GM12878 (cell line): ENCODE data around the gene CSF3R. TPM values are rescaled to one million over a fixed set of nuclear protein-coding genes. Genes with fewer than 3 reads are reported as not detected.

Experiments used
- ATAC-seq: fragments of 200-7000 bp; cut with Tn5 transposase; 3 replicates; pipeline ENCODE4 v1.9.1; 2020; ENCODE audit warnings: mild to moderate bottlenecking, moderate library complexity
- BruUV-seq: library from RNA; stranded (reverse); fragments of 400-500 nt; replicated peaks from 2 replicates; lab custom pipeline; 2021; lab: Mats Ljungman, UMichigan
- CTCF ChIA-PET: fragments of 300-600 bp; sonication (Branson Sonifier 250); formaldehyde crosslinking; extraction: SDS; loops from one replicate; lab custom pipeline; 2021; ENCODE audit warnings: inconsistent platforms; lab: Yijun Ruan, JAX
- POLR2A ChIA-PET: fragments of 350-600 bp; formaldehyde crosslinking; extraction: SDS; loops from one replicate; lab custom pipeline; 2021; ENCODE audit warnings: inconsistent platforms; lab: Charles Lee
- RAD21 ChIA-PET: fragments of 300-600 bp; sonication (Branson Sonifier 250); formaldehyde crosslinking; loops from one replicate; lab custom pipeline; 2023; ENCODE audit warnings: antibody characterized with exemption; ENCODE audit not compliant: unreplicated experiment; lab: Charles Lee
- SMC1A ChIA-PET: fragments of 300-600 bp; sonication (Branson Sonifier 250); formaldehyde crosslinking; loops from one replicate; lab custom pipeline; 2023; ENCODE audit not compliant: unreplicated experiment, uncharacterized antibody; lab: Charles Lee
- DNase-seq: peaks from one replicate; pipeline ENCODE4 v3.0.0-alpha.2; 2011; ENCODE audit warnings: low read depth, low spot score
- FAIRE-seq: peaks from 3 replicates; lab custom pipeline; 2011; peaks lifted over from hg19 to GRCh38; lab: Jason Lieb, UNC
- H2AFZ ChIP-seq: 2 replicates; pipeline ENCODE4 v1.6.0; 2011; ENCODE audit warnings: low read depth, low read length, control low read depth; ENCODE audit not compliant: control insufficient read depth
- H3K27ac ChIP-seq: 2 replicates; pipeline ENCODE4 v1.5.1; 2011; ENCODE audit warnings: control low read depth; ENCODE audit not compliant: control insufficient read depth, insufficient read depth
- H3K27me3 ChIP-seq, 2 experiments: replicated peaks in 1 of 2; 2 replicates each; pipeline versions ENCODE4 v1.6.0 to v1.6.1; 2011; ENCODE audit warnings: low read length in 1 of 2; ENCODE audit not compliant: control insufficient read depth in 2 of 2, insufficient read depth in 2 of 2
- H3K36me3 ChIP-seq, 2 experiments: 2 replicates each; pipeline ENCODE4 v1.5.1; 2011; ENCODE audit warnings: low read length in 1 of 2; ENCODE audit not compliant: control insufficient read depth in 2 of 2, insufficient read depth in 2 of 2
- H3K4me1 ChIP-seq: 2 replicates; pipeline ENCODE4 v1.6.1; 2011; ENCODE audit warnings: mild to moderate bottlenecking, low read length, moderate library complexity, mixed read lengths; ENCODE audit not compliant: control insufficient read depth, insufficient read depth
- H3K4me2 ChIP-seq: 2 replicates; pipeline ENCODE4 v1.6.0; 2011; ENCODE audit warnings: control low read depth; ENCODE audit not compliant: control insufficient read depth, insufficient read depth
- H3K4me3 ChIP-seq: fragments of 200-600 bp; sonication (generic); 2 replicates; pipeline ENCODE4 v1.5.1; 2016
- H3K79me2 ChIP-seq: 2 replicates; pipeline ENCODE4 v1.6.0; 2011; ENCODE audit warnings: low read length; ENCODE audit not compliant: control insufficient read depth, insufficient read depth
- H3K9ac ChIP-seq: 2 replicates; pipeline ENCODE4 v1.8.0; 2011; ENCODE audit warnings: low read length, control low read depth, mixed read lengths; ENCODE audit not compliant: control insufficient read depth, insufficient read depth
- H3K9me3 ChIP-seq: replicated peaks from 3 replicates; pipeline ENCODE4 v1.5.1; 2011; ENCODE audit warnings: mild to moderate bottlenecking, low read length; ENCODE audit not compliant: control insufficient read depth, insufficient read depth
- H4K20me1 ChIP-seq: 2 replicates; pipeline ENCODE4 v1.6.0; 2011; ENCODE audit not compliant: control insufficient read depth, insufficient read depth
- BACH1 ChIP-seq: fragments of 450-650 bp; IDR thresholded peaks from 2 replicates; pipeline ENCODE4 v1.6.1; 2017; ENCODE audit warnings: mild to moderate bottlenecking, borderline replicate concordance
- CEBPB ChIP-seq, 2 experiments: fragments of 150-350 bp in 1 of 2; IDR thresholded peaks; 2 replicates each; pipeline ENCODE4 v1.6.1; 2012 to 2014; ENCODE audit warnings: low read depth in 2 of 2, low read length in 2 of 2, borderline replicate concordance in 1 of 2, inconsistent platforms in 1 of 2
- FOXM1 ChIP-seq: IDR thresholded peaks from 2 replicates; pipeline ENCODE4 v1.6.1; 2012; ENCODE audit warnings: low read depth, mild to moderate bottlenecking, inconsistent platforms, low read length, moderate library complexity
- GATAD2B ChIP-seq: fragments of 450-650 bp; conservative IDR thresholded peaks from 2 replicates; pipeline ENCODE4 v1.6.1; 2017; ENCODE audit warnings: low read depth, mild to moderate bottlenecking, moderate library complexity
- HCFC1 ChIP-seq: fragments of 150-350 bp; IDR thresholded peaks from 2 replicates; pipeline ENCODE4 v1.6.1; 2014; ENCODE audit warnings: low read length
- LARP7 ChIP-seq: fragments of 450-650 bp; IDR thresholded peaks from 2 replicates; pipeline ENCODE4 v1.6.1; 2017; ENCODE audit warnings: mild to moderate bottlenecking
- MYB ChIP-seq: fragments of 150-350 bp; IDR thresholded peaks from 2 replicates; pipeline ENCODE4 v1.6.1; 2014; ENCODE audit warnings: mild to moderate bottlenecking, low read depth, low read length, borderline replicate concordance
- POLR2A ChIP-seq: IDR thresholded peaks from 2 replicates; pipeline ENCODE4 v1.6.1; 2011; ENCODE audit warnings: low read depth, mild to moderate bottlenecking, low read length
- SP1 ChIP-seq: IDR thresholded peaks from one replicate; pipeline ENCODE4 v1.6.1; 2011; ENCODE audit warnings: low read depth, low read length
- SREBF1 ChIP-seq: IDR thresholded peaks from 2 replicates; pipeline ENCODE4 v1.6.1; 2012; ENCODE audit warnings: mild to moderate bottlenecking, low read length
- ZZZ3 ChIP-seq: IDR thresholded peaks from 2 replicates; pipeline ENCODE4 v1.6.1; 2011; ENCODE audit warnings: low read depth; ENCODE audit not compliant: control insufficient read depth, insufficient read length
- WGBS: methylation state at CpG from one replicate; pipeline ENCODE4 v1.1.6; 2016; ENCODE audit warnings: low lambda C conversion rate; ENCODE audit not compliant: insufficient replicate concordance, insufficient coverage; ENCODE audit errors: missing lambda C conversion rate; 5-methylcytosine and 5-hydroxymethylcytosine counted together
- in situ Hi-C: fragments of 300-500 bp; cut with MboI; formaldehyde crosslinking; loops from 9 replicates; pipeline ENCODE4 v1.14.3; 2018; ENCODE audit warnings: mixed read lengths
- intact Hi-C: fragments of 100-400 bp; cut with micrococcal nuclease; formaldehyde crosslinking; loops from one replicate; pipeline ENCODE4 v1.14.2; 2022; ENCODE audit not compliant: unreplicated experiment
- polyA plus RNA-seq, 11 experiments: library from polyadenylated mRNA; depleted of rRNA in 4 of 11; unstranded in 6 of 11; stranded (reverse) in 5 of 11; fragments of >200 nt; fragmentation: Nextera tagmentation in 4 of 11; fragmentation: Illumina TruSeq in 1 of 11; extraction: Ambion mirVana in 4 of 11; extraction: Trizol in 1 of 11; gene quantifications; 1 replicate in 1 of 11; 2 replicates in 10 of 11; pipeline versions ENCODE4 v1.2.1 to v1.2.3, GENCODE V29; 2011 to 2016; ENCODE audit warnings: inconsistent platforms in 2 of 11, missing spikeins in 2 of 11, low read depth in 1 of 11
- total RNA-seq, 4 experiments: library from RNA; depleted of rRNA in 3 of 4; stranded (reverse); fragments of >200 nt in 3 of 4; fragmentation: Illumina TruSeq in 1 of 4; extraction: Trizol in 1 of 4; gene quantifications; 2 replicates each; pipeline versions ENCODE4 v1.2.1 to v1.2.3, GENCODE V29; 2013 to 2021
- TF ChIP-seq, protein P1 (sequence below): fragments of 450-650 bp; IDR thresholded peaks from 2 replicates; pipeline ENCODE4 v1.6.1; 2017; ENCODE audit warnings: mild to moderate bottlenecking, moderate library complexity
- TF ChIP-seq, protein P2 (sequence below): IDR thresholded peaks from 2 replicates; pipeline ENCODE4 v1.6.1; 2011; ENCODE audit warnings: mild to moderate bottlenecking, low read depth, low read length, moderate library complexity; ENCODE audit not compliant: insufficient replicate concordance

The CSF3R gene
- total and polyA plus RNA-seq, 10 of the 15 experiments (the other 5 are each of a cell fraction or from before 2014, with no cell fraction given): 0.13 TPM; not detected in 9

DNA sequence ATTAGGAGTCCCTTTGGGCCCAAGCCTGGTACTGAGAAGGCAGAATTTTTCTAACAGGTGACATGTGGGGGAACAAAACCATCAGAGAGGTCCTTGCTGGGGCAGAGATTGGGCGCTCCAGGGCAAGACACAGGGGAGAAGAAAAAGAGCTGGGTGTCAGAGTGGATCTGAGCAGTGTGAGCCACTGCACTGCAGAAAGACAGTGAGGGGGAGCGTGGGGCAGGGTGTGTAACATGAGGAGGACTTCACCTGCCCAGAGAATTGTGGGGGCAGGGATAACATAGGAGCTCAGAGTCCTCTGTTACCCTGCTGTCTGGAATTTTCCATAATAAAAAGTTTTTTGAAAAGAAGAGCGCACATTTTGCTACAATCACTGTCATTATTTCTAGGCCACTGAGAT is 25.5 kb upstream of the CSF3R start:
- Histone ChIP-seq H3K79me2 (no peaks in the 10 kb centered on the region), H2AFZ (no peak overlapping the region), H3K4me3 (no peak overlapping the region), H3K27me3 (peaks cover 0 to 4% of the 10 kb centered on the region in 2 experiments; a peak in 3 of 4 replicates), H4K20me1 (no peaks in the 10 kb centered on the region), H3K9me3 (no peaks in the 10 kb centered on the region; the same call in 2 of the 3 replicates), H3K9ac (no peak overlapping the region), H3K4me1 (no peaks in the 10 kb centered on the region), H3K27ac (no peak overlapping the region), H3K36me3 (no peaks in the 10 kb centered on the region), H3K4me2 (no peak overlapping the region)
- ChIA-PET POLR2A (no interaction called here), CTCF (no interaction called here), RAD21 (no interaction called here), SMC1A (no interaction called here)
- BruUV-seq: no TSS peak
- FAIRE-seq: no peak
- WGBS: 47% methylated on average over 3 of the region's 3 CpGs
- DNase-seq: no peak
- in situ Hi-C loops: no loop called here
- TF ChIP-seq BACH1 (no peak), SP1 (no peak), FOXM1 (no peak), HCFC1 (no peak)
- TF ChIP-seq, all 136 proteins: peak for 0
- intact Hi-C loops: no loop called here
- no peak for ATAC-seq

DNA sequence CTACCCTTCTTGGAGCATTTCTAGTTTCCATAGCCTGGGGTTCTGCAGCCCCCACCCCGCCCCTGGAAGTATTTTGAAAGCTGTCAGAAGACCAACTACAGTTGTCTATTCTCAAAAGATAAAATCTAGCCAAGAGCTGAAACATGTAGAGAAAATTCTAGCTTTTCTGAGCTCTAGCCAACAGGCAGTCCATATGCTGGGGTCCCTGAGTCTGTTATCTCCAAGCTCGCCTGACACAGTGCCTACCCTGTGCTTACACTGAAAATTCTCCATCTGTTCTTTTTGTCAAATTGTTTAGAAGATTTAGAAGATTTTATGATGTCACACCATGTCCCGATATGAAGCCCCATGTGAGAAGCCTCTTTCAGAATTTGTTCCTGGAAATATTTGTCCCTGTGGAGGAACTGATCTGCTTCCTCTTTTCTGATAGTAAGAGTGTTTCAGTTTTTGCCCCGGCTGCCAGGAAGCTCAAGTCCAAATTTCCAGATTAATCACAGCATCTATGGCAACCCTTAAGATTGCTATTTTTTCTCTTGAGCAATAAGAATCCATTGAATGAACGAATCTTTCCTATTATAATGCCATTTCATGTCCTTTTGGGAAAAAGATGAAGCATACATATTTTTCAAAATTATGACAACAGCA is 23.7 kb upstream of the CSF3R start:
- Histone ChIP-seq H3K9ac (no peak overlapping the region), H4K20me1 (no peaks in the 10 kb centered on the region), H3K27me3 (peaks cover 0 to 4% of the 10 kb centered on the region in 2 experiments; a peak in 1 of 4 replicates), H3K4me1 (no peaks in the 10 kb centered on the region), H2AFZ (no peak overlapping the region), H3K9me3 (no peaks in the 10 kb centered on the region; the same call in 2 of the 3 replicates), H3K36me3 (no peaks in the 10 kb centered on the region), H3K27ac (no peak overlapping the region), H3K79me2 (no peaks in the 10 kb centered on the region), H3K4me2 (no peak overlapping the region), H3K4me3 (no peak overlapping the region)
- ATAC-seq: no peak
- FAIRE-seq: no peak
- intact Hi-C loops (no loop called here), in situ Hi-C loops (no loop called here)
- ChIA-PET CTCF (interaction anchor here (0.6 to 1.7 kb wide), 2 partner anchors 10 to 30 kb away, joined by 3 to 4 read pairs; no protein-coding TSS in a partner anchor), POLR2A (no interaction called here), RAD21 (interaction anchor here (0.8 kb wide), 1 partner anchor 10 kb away, joined by 3 read pairs; no protein-coding TSS in a partner anchor), SMC1A (interaction anchor here (1.5 kb wide), 1 partner anchor 9 kb away, joined by 4 read pairs; no protein-coding TSS in a partner anchor)
- no peak for DNase-seq
- WGBS: 10% methylated on average over 5 of the region's 5 CpGs
- no TSS peak for BruUV-seq
- no peak for TF ChIP-seq GATAD2B
- TF ChIP-seq CEBPB (IDR thresholded peaks at IDR 0.05; ENCODE audit: borderline replicate concordance in 1 of 2, low read depth in 2 of 2, low read length in 2 of 2): no peak
- TF ChIP-seq POLR2A: no peak
- TF ChIP-seq SREBF1: no peak
- no peak for TF ChIP-seq ZZZ3
- TF ChIP-seq, protein P1, sequence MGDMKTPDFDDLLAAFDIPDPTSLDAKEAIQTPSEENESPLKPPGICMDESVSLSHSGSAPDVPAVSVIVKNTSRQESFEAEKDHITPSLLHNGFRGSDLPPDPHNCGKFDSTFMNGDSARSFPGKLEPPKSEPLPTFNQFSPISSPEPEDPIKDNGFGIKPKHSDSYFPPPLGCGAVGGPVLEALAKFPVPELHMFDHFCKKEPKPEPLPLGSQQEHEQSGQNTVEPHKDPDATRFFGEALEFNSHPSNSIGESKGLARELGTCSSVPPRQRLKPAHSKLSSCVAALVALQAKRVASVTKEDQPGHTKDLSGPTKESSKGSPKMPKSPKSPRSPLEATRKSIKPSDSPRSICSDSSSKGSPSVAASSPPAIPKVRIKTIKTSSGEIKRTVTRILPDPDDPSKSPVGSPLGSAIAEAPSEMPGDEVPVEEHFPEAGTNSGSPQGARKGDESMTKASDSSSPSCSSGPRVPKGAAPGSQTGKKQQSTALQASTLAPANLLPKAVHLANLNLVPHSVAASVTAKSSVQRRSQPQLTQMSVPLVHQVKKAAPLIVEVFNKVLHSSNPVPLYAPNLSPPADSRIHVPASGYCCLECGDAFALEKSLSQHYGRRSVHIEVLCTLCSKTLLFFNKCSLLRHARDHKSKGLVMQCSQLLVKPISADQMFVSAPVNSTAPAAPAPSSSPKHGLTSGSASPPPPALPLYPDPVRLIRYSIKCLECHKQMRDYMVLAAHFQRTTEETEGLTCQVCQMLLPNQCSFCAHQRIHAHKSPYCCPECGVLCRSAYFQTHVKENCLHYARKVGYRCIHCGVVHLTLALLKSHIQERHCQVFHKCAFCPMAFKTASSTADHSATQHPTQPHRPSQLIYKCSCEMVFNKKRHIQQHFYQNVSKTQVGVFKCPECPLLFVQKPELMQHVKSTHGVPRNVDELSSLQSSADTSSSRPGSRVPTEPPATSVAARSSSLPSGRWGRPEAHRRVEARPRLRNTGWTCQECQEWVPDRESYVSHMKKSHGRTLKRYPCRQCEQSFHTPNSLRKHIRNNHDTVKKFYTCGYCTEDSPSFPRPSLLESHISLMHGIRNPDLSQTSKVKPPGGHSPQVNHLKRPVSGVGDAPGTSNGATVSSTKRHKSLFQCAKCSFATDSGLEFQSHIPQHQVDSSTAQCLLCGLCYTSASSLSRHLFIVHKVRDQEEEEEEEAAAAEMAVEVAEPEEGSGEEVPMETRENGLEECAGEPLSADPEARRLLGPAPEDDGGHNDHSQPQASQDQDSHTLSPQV: no peak
- TF ChIP-seq MYB: no peak
- TF ChIP-seq, protein P2, sequence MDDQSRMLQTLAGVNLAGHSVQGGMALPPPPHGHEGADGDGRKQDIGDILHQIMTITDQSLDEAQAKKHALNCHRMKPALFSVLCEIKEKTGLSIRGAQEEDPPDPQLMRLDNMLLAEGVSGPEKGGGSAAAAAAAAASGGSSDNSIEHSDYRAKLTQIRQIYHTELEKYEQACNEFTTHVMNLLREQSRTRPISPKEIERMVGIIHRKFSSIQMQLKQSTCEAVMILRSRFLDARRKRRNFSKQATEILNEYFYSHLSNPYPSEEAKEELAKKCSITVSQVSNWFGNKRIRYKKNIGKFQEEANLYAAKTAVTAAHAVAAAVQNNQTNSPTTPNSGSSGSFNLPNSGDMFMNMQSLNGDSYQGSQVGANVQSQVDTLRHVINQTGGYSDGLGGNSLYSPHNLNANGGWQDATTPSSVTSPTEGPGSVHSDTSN: no peak
- no peak for TF ChIP-seq LARP7
